CD4-positive, alpha-beta memory T cell (primary cell): Measurements from ENCODE around the gene KDM2A. TPM values are rescaled to one million over a fixed set of nuclear protein-coding genes. Genes with fewer than 3 reads are reported as not detected.

ENCODE experiments used
- CTCF ChIA-PET: fragments of 350-600 bp; sonication (Branson Sonifier 250); formaldehyde crosslinking; loops from one replicate; lab custom pipeline; 2021; ENCODE audit warnings: inconsistent platforms; ENCODE audit not compliant: partially characterized antibody; lab: Charles Lee
- POLR2A ChIA-PET: fragments of 350-600 bp; sonication (Branson Sonifier 250); formaldehyde crosslinking; loops from one replicate; lab custom pipeline; 2021; ENCODE audit not compliant: partially characterized antibody; lab: Charles Lee
- DNase-seq, 5 donors: peaks; one replicate each; pipeline versions ENCODE4 v3.0.0 to v3.0.0-alpha.2; 2020 to 2022; ENCODE audit warnings: mixed read lengths in 1 of 5
- H3K27ac ChIP-seq: one replicate; pipeline ENCODE4 v1.7.0; 2013; ENCODE audit warnings: low read depth, low read length
- H3K27me3 ChIP-seq: 2 replicates; pipeline ENCODE4 v1.7.0; 2013; ENCODE audit warnings: mild to moderate bottlenecking, low read length, moderate library complexity; ENCODE audit not compliant: insufficient read depth
- H3K36me3 ChIP-seq: 2 replicates; pipeline ENCODE4 v1.7.0; 2013; ENCODE audit warnings: mild to moderate bottlenecking, low read length, moderate library complexity; ENCODE audit not compliant: insufficient read depth
- H3K4me1 ChIP-seq: 2 replicates; pipeline ENCODE4 v1.7.0; 2013; ENCODE audit warnings: mild to moderate bottlenecking, low read length, moderate library complexity; ENCODE audit not compliant: insufficient read depth
- H3K4me3 ChIP-seq, 2 donors: one replicate each; pipeline ENCODE4 v1.7.0; 2013; ENCODE audit warnings: low read length in 2 of 2, mild to moderate bottlenecking in 1 of 2
- H3K9me3 ChIP-seq, 2 donors: one replicate each; pipeline ENCODE4 v1.7.0; 2013; ENCODE audit warnings: low read length in 2 of 2, control low read depth in 1 of 2; ENCODE audit not compliant: control insufficient read depth in 1 of 2
- H3K27ac Mint-ChIP-seq, 7 donors: one replicate each; pipeline ENCODE4 v1.8.0; 2020 to 2021; ENCODE audit warnings: mixed read lengths in 7 of 7, mild to moderate bottlenecking in 6 of 7, inconsistent platforms in 3 of 7, moderate library complexity in 3 of 7
- H3K27me3 Mint-ChIP-seq, 2 donors: one replicate each; pipeline ENCODE4 v1.8.0; 2020 to 2021; ENCODE audit warnings: mixed read lengths in 2 of 2
- H3K36me3 Mint-ChIP-seq, 2 donors: one replicate each; pipeline ENCODE4 v1.8.0; 2020 to 2021; ENCODE audit warnings: mixed read lengths in 2 of 2, inconsistent platforms in 1 of 2, mild to moderate bottlenecking in 1 of 2
- H3K4me1 Mint-ChIP-seq, 4 donors: one replicate each; pipeline ENCODE4 v1.8.0; 2020 to 2021; ENCODE audit warnings: mixed read lengths in 4 of 4, mild to moderate bottlenecking in 1 of 4
- H3K4me3 Mint-ChIP-seq, 8 donors: one replicate each; pipeline ENCODE4 v1.8.0; 2020 to 2021; ENCODE audit warnings: mixed read lengths in 8 of 8, mild to moderate bottlenecking in 7 of 8, moderate library complexity in 6 of 8, inconsistent platforms in 3 of 8
- H3K9me3 Mint-ChIP-seq, 8 donors: one replicate each; pipeline ENCODE4 v1.8.0; 2020 to 2021; ENCODE audit warnings: mixed read lengths in 8 of 8, mild to moderate bottlenecking in 5 of 8, inconsistent platforms in 3 of 8, moderate library complexity in 1 of 8
- intact Hi-C: fragments of 100-400 bp; cut with micrococcal nuclease; formaldehyde crosslinking; loops from one replicate; pipeline ENCODE4 v1.15.1; 2023
- polyA plus RNA-seq, 2 donors: library from polyadenylated mRNA; unstranded; fragments of 300-500 nt; fragmentation: Illumina TruSeq; gene quantifications; one replicate each; pipeline ENCODE4 v1.2.3, GENCODE V29; 2021
- total RNA-seq, 2 experiments: library from RNA; stranded (reverse); gene quantifications; one replicate each; pipeline ENCODE4 v1.2.3, GENCODE V29; 2021

Gene KDM2A
- total and polyA plus RNA-seq, 4 experiments from 2014 or later = 14.0 to 200 (median 105) TPM

DNA sequence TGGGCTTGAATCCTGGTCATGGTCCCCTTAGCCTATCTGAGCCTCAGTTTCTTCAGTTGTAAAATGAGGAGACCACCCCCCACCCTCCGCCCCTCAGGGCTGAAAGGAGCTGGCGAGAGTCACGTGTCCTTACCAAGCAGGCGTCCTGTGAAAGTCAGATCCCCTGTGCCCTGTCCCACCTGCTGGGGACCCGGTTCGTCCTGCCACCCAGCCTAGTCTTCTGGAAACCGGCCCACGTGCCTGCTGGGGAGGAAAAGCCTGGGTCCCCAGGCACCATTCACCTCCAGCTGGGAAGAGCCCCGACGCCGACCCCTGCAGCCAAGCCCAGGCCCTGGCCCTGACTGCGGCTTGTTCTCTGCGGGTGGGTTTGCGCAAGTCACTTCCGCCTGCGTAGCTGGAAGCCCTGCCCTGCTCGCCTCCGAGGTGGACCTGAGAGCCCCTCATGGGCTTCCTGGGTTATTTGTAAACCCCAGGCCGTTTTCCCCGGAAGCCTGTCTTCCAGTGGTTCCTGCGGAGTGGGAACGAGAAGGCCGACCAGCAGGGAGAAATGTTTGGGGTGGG, 183.6 kb downstream of the KDM2A start:
- DNase-seq = no peak
- H3K27me3 Mint-ChIP-seq = no peaks in the 10 kb centered on the region
- Histone ChIP-seq H3K4me3 (peak overlapping the region in 1 of 2 donors; percentile 66), H3K27me3 (no peaks in the 10 kb centered on the region), H3K27ac (peak overlapping the region; percentile 68), H3K9me3 (no peaks in the 10 kb centered on the region), H3K36me3 (peaks cover 34% of the 10 kb centered on the region), H3K4me1 (peaks cover 24% of the 10 kb centered on the region)
- ChIA-PET CTCF (interaction anchor here (0.7 to 3.6 kb wide), 10 partner anchors 9 to 49 kb away, joined by 3 to 9 read pairs (median 5); partner anchors contain the start of gene ANKRD13D), POLR2A (interaction anchor here (0.6 to 14.6 kb wide), 18 partner anchors 9 to 686 kb away, joined by 3 to 196 read pairs (median 4); partner anchors contain the start of genes ANKRD13D, GRK2, POLD4 and PPP1CA)
- peaks cover 9 to 33% (median 17%) of the 10 kb centered on the region in 4 donors for H3K4me1 Mint-ChIP-seq
- H3K27ac Mint-ChIP-seq = peak overlapping the region in 6 of 7 donors; percentile 47 to 72 (median 64)
- H3K9me3 Mint-ChIP-seq = peaks cover 0 to 1% (median 0%) of the 10 kb centered on the region in 8 donors
- H3K36me3 Mint-ChIP-seq = peaks cover 6 to 24% of the 10 kb centered on the region in 2 donors
- peak overlapping the region in 7 of 8 donors; percentile 40 to 74 (median 62) for H3K4me3 Mint-ChIP-seq
- intact Hi-C loops = loop anchor here (2.0 kb wide), 2 partner anchors 14 kb away; partner anchors contain the start of gene ANKRD13D

- Histone ChIP-seq H3K27me3 (no peaks in the 10 kb centered on the region), H3K4me3 (peak within 1 kb of the TSS in 1 of 2 donors; percentile 66), H3K9me3 (no peaks in the 10 kb centered on the region), H3K36me3 (peaks cover 28% of the 10 kb centered on the region), H3K4me1 (peaks cover 20% of the 10 kb centered on the region), H3K27ac (peak within 1 kb of the TSS; percentile 68)
- no peaks in the 10 kb centered on the region for H3K9me3 Mint-ChIP-seq
- H3K27me3 Mint-ChIP-seq = no peaks in the 10 kb centered on the region
- intact Hi-C loops = loop anchor here (2.0 kb wide), 2 partner anchors 14 kb away; partner anchors contain the start of gene ANKRD13D
- DNase-seq = peak in 3 of 5 donors; percentile 19 to 42 (median 28)
- H3K27ac Mint-ChIP-seq = peak within 1 kb of the TSS in 6 of 7 donors; percentile 47 to 72 (median 64)
- H3K4me3 Mint-ChIP-seq = peak within 1 kb of the TSS; percentile 48 to 80 (median 70)
- peaks cover 5 to 19% of the 10 kb centered on the region in 2 donors for H3K36me3 Mint-ChIP-seq
- ChIA-PET CTCF (interaction anchor here (0.7 to 3.6 kb wide), 11 partner anchors 9 to 48 kb away, joined by 3 to 9 read pairs (median 5); partner anchors contain the start of gene ANKRD13D), POLR2A (interaction anchor here (0.8 to 14.6 kb wide), 18 partner anchors 8 to 687 kb away, joined by 3 to 196 read pairs (median 4); partner anchors contain the start of genes ANKRD13D, GRK2, POLD4 and RBM14)
- H3K4me1 Mint-ChIP-seq = peaks cover 7 to 31% (median 14%) of the 10 kb centered on the region in 4 donors
These were observed 184.2 kb downstream of the KDM2A start, which contains the start of gene SSH3 for GRCh38 chr11:67303132-67303834. TSS of gene SSH3 (plus strand) at chr11:67303530. CDS start at chr11:67303626, 96 bp downstream.

GRCh38 chr11:67303835-67304411, 184.9 kb downstream of the KDM2A start:
- H3K4me3 ChIP-seq = peak overlapping the region in 1 of 2 donors; percentile 66
- peaks cover 0 to 13% of the 10 kb centered on the region in 2 donors for H3K36me3 Mint-ChIP-seq
- H3K9me3 Mint-ChIP-seq = no peaks in the 10 kb centered on the region
- no peaks in the 10 kb centered on the region for H3K9me3 ChIP-seq
- intact Hi-C loops = loop anchor here (2.0 kb wide), 2 partner anchors 13 to 15 kb away; partner anchors contain the start of gene ANKRD13D
- ChIA-PET CTCF (interaction anchor here (0.6 to 3.6 kb wide), 12 partner anchors 10 to 47 kb away, joined by 3 to 9 read pairs (median 5); partner anchors contain the start of gene ANKRD13D), POLR2A (interaction anchor here (1.1 to 14.6 kb wide), 12 partner anchors 7 to 133 kb away, joined by 3 to 196 read pairs (median 22); partner anchors contain the start of genes ANKRD13D, GRK2 and POLD4)
- no peaks in the 10 kb centered on the region for H3K27me3 ChIP-seq
- peaks cover 18% of the 10 kb centered on the region for H3K4me1 ChIP-seq
- peaks cover 3 to 26% (median 9%) of the 10 kb centered on the region in 4 donors for H3K4me1 Mint-ChIP-seq
- H3K27me3 Mint-ChIP-seq = no peaks in the 10 kb centered on the region
- H3K27ac Mint-ChIP-seq = no peak overlapping the region
- peak overlapping the region; percentile 68 for H3K27ac ChIP-seq
- DNase-seq = peak in 2 of 5 donors; percentile 27 to 31
- peaks cover 22% of the 10 kb centered on the region for H3K36me3 ChIP-seq
- peak overlapping the region; percentile 48 to 80 (median 68) for H3K4me3 Mint-ChIP-seq

DNA sequence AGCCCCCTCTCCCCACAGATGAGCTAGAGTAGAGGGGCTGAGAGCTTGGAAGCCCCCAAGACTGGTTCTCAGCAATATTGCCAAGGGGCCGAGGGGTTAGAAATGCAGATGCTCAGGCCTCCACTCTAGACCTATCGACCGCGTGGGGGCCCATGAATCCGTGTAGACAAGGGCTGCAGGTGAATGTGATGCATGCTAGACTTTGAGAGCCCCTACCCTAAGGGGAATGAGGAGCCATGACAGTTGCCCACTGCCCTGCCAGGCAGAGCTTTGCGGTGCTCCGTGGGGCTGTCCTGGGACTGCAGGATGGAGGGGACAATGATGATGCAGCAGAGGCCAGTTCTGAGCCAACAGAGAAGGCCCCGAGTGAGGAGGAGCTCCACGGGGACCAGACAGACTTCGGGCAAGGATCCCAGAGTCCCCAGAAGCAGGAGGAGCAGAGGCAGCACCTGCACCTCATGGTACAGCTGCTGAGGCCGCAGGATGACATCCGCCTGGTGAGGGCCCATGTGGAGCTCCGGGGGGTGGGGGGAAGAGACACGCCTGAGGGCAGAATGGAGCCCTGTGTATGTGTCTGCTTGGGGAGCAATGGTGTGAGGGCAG, 185.5 kb downstream of the KDM2A start:
- intact Hi-C loops = no loop called here
- ChIA-PET POLR2A (interaction anchor here (1.3 to 14.6 kb wide), 10 partner anchors 9 to 132 kb away, joined by 3 to 196 read pairs (median 23); partner anchors contain the start of genes ANKRD13D, GRK2 and POLD4), CTCF (interaction anchor here (0.6 to 3.6 kb wide), 7 partner anchors 9 to 48 kb away, joined by 3 to 9 read pairs (median 7); partner anchors contain the start of gene POLD4)
- Histone ChIP-seq H3K36me3 (peaks cover 15% of the 10 kb centered on the region), H3K4me1 (peaks cover 18% of the 10 kb centered on the region), H3K9me3 (no peaks in the 10 kb centered on the region), H3K27ac (peak overlapping the region; percentile 68), H3K4me3 (peak overlapping the region in 1 of 2 donors; percentile 66), H3K27me3 (no peaks in the 10 kb centered on the region)
- no peak for DNase-seq
- no peaks in the 10 kb centered on the region for H3K9me3 Mint-ChIP-seq
- peak overlapping the region in 6 of 7 donors; percentile 52 to 81 (median 76) for H3K27ac Mint-ChIP-seq
- peaks cover 0 to 13% of the 10 kb centered on the region in 2 donors for H3K36me3 Mint-ChIP-seq
- H3K4me3 Mint-ChIP-seq = peak overlapping the region; percentile 15 to 80 (median 66)
- no peaks in the 10 kb centered on the region for H3K27me3 Mint-ChIP-seq
- peaks cover 3 to 26% (median 9%) of the 10 kb centered on the region in 4 donors for H3K4me1 Mint-ChIP-seq

- H3K36me3 Mint-ChIP-seq = peaks cover 0 to 3% of the 10 kb centered on the region in 2 donors
- Histone ChIP-seq H3K4me3 (no peak overlapping the region), H3K27me3 (no peaks in the 10 kb centered on the region), H3K4me1 (peaks cover 29% of the 10 kb centered on the region), H3K36me3 (no peaks in the 10 kb centered on the region), H3K27ac (no peak overlapping the region), H3K9me3 (no peaks in the 10 kb centered on the region)
- no peak overlapping the region for H3K27ac Mint-ChIP-seq
- no peaks in the 10 kb centered on the region for H3K27me3 Mint-ChIP-seq
- DNase-seq = no peak
- ChIA-PET POLR2A (interaction anchor here (1.0 to 14.6 kb wide), 5 partner anchors 10 to 23 kb away, joined by 3 to 196 read pairs (median 3); partner anchors contain the start of gene ANKRD13D), CTCF (no interaction called here)
- intact Hi-C loops = no loop called here
- H3K4me1 Mint-ChIP-seq = peaks cover 6 to 37% (median 21%) of the 10 kb centered on the region in 4 donors
- no peak overlapping the region for H3K4me3 Mint-ChIP-seq
- H3K9me3 Mint-ChIP-seq = no peaks in the 10 kb centered on the region
These were observed 187.9 kb downstream of the KDM2A start for GRCh38 chr11:67306769-67307544.
